HG03139 (cell line): ENCODE measurements around the gene RNF148.
"Not testable (repeated sequence)": the region's sequence is repeated elsewhere in the genome, so short reads cannot be mapped to it uniquely, and the experiment has no call there.

Experiments
- ATAC-seq: cut with Tn5 transposase; IDR thresholded peaks from one replicate; pipeline ENCODE4 v1.9.1; 2021; ENCODE audit not compliant: unreplicated experiment

Gene RNF148

GRCh38 chr7:122691569-122692235 is 11.0 kb downstream of the RNF148 start:
- ATAC-seq, result no peak

- ATAC-seq, result no peak
Measured at GRCh38 chr7:122689346-122690109, 13.2 kb downstream of the RNF148 start.

GRCh38 chr7:122688400-122688998 is 14.2 kb downstream of the RNF148 start:
- no peak for ATAC-seq

GRCh38 chr7:122686360-122686878 is 16.3 kb downstream of the RNF148 start:
- no peak for ATAC-seq

GRCh38 chr7:122684504-122684903 is 18.2 kb downstream of the RNF148 start:
- no peak for ATAC-seq

GRCh38 chr7:122682815-122683550 is 19.7 kb downstream of the RNF148 start:
- ATAC-seq, result no peak

- ATAC-seq, result not testable (repeated sequence)
Measured at GRCh38 chr7:122681186-122681585, 21.5 kb downstream of the RNF148 start.

- no peak for ATAC-seq
Measured at GRCh38 chr7:122679813-122680212, 22.9 kb downstream of the RNF148 start.

GRCh38 chr7:122679269-122679709 is 23.4 kb downstream of the RNF148 start:
- ATAC-seq, result not testable (repeated sequence)

- ATAC-seq, result no peak
Measured at GRCh38 chr7:122677149-122677548, 25.6 kb downstream of the RNF148 start.

- no peak for ATAC-seq
Measured at GRCh38 chr7:122676466-122676865, 26.3 kb downstream of the RNF148 start.

GRCh38 chr7:122675621-122676020 is 27.1 kb downstream of the RNF148 start:
- no peak for ATAC-seq

- ATAC-seq, result no peak
Measured at GRCh38 chr7:122675011-122675410, 27.7 kb downstream of the RNF148 start.

- no peak for ATAC-seq
Measured at GRCh38 chr7:122674502-122674901, 28.2 kb downstream of the RNF148 start.

- ATAC-seq, result no peak
Measured at GRCh38 chr7:122673951-122674350, 28.8 kb downstream of the RNF148 start.

- ATAC-seq, result no peak
Measured at GRCh38 chr7:122672536-122672935, 30.2 kb downstream of the RNF148 start.

GRCh38 chr7:122663733-122664132 is 39.0 kb downstream of the RNF148 start:
- no peak for ATAC-seq

GRCh38 chr7:122658856-122659255 is 43.9 kb downstream of the RNF148 start:
- ATAC-seq, result no peak

GRCh38 chr7:122653685-122654084 is 49.0 kb downstream of the RNF148 start:
- ATAC-seq, result no peak

- no peak for ATAC-seq
Measured at GRCh38 chr7:122652876-122653275, 49.8 kb downstream of the RNF148 start.
